Epithelial cell of prostate (primary cell): ENCODE results near the gene S100A7A.
"Not testable (repeated sequence)": the region's sequence is repeated elsewhere in the genome, so short reads cannot be mapped to it uniquely, and the experiment has no call there.

Source experiments
- DNase-seq: peaks from one replicate; pipeline ENCODE4 v3.0.0-alpha.2; 2011; ENCODE audit warnings: low read depth, low spot score
- H3K27ac ChIP-seq: fragments of 450-650 bp; 2 replicates; pipeline ENCODE4 v1.5.1; 2017; ENCODE audit warnings: mild to moderate bottlenecking

The S100A7A gene

GRCh38 chr1:153394391-153394790 lies 21.9 kb upstream of the S100A7A start:
- H3K27ac ChIP-seq = no peak overlapping the region
- no peak for DNase-seq

GRCh38 chr1:153395136-153395685 lies 21.1 kb upstream of the S100A7A start:
- H3K27ac ChIP-seq = no peak overlapping the region
- no peak for DNase-seq

GRCh38 chr1:153395776-153396175 lies 20.5 kb upstream of the S100A7A start:
- no peak for DNase-seq
- no peak overlapping the region for H3K27ac ChIP-seq

- no peak for DNase-seq
- no peak overlapping the region for H3K27ac ChIP-seq
Measured at GRCh38 chr1:153396461-153396860, 19.9 kb upstream of the S100A7A start.

GRCh38 chr1:153397051-153397923 lies 19.0 kb upstream of the S100A7A start:
- no peak for DNase-seq
- H3K27ac ChIP-seq = no peak overlapping the region

GRCh38 chr1:153397924-153398651 lies 18.2 kb upstream of the S100A7A start:
- DNase-seq = no peak
- no peak overlapping the region for H3K27ac ChIP-seq

- DNase-seq = no peak
- H3K27ac ChIP-seq = no peak overlapping the region
Measured at GRCh38 chr1:153399401-153400055, 16.8 kb upstream of the S100A7A start.

- no peak overlapping the region for H3K27ac ChIP-seq
- DNase-seq = no peak
Measured at GRCh38 chr1:153400244-153400643, 16.1 kb upstream of the S100A7A start.

GRCh38 chr1:153401461-153401860 lies 14.9 kb upstream of the S100A7A start:
- no peak for DNase-seq
- H3K27ac ChIP-seq = no peak overlapping the region

- no peak overlapping the region for H3K27ac ChIP-seq
- DNase-seq = no peak
Measured at GRCh38 chr1:153402226-153402625, 14.1 kb upstream of the S100A7A start.

GRCh38 chr1:153403421-153404085 lies 12.8 kb upstream of the S100A7A start:
- no peak for DNase-seq

GRCh38 chr1:153404086-153404635 lies 12.2 kb upstream of the S100A7A start:
- H3K27ac ChIP-seq = no peak overlapping the region
- DNase-seq = no peak

More at GRCh38 chr1:153403421-153404085, 12.8 kb upstream of the S100A7A start:
- H3K27ac ChIP-seq = no peak overlapping the region

- no peak for DNase-seq
- H3K27ac ChIP-seq = no peak overlapping the region
Measured at GRCh38 chr1:153404768-153405167, 11.6 kb upstream of the S100A7A start.

- not testable (repeated sequence) for H3K27ac ChIP-seq, DNase-seq
Measured at GRCh38 chr1:153405825-153406599, 10.3 kb upstream of the S100A7A start.

GRCh38 chr1:153407274-153407673 lies 9.0 kb upstream of the S100A7A start:
- DNase-seq, H3K27ac ChIP-seq: not testable (repeated sequence)

- DNase-seq, H3K27ac ChIP-seq: not testable (repeated sequence)
Measured at GRCh38 chr1:153413961-153414360, 2.4 kb upstream of the S100A7A start.

- no peak for DNase-seq
- no peak overlapping the region for H3K27ac ChIP-seq
Measured at GRCh38 chr1:153417136-153417888, 992 bp downstream of the S100A7A start.

GRCh38 chr1:153418758-153419435 lies 2.6 kb downstream of the S100A7A start:
- not testable (repeated sequence) for H3K27ac ChIP-seq, DNase-seq
